Motor neuron (in vitro differentiated cells): ENCODE measurements around the gene FBXL20. TPM values are rescaled to one million over a fixed set of nuclear protein-coding genes. Genes with fewer than 3 reads are reported as not detected.
"Not testable (repeated sequence)": the region's sequence is repeated elsewhere in the genome, so short reads cannot be mapped to it uniquely, and the experiment has no call there.

Source experiments
- ATAC-seq, 8 experiments: fragments of 200-7000 bp; cut with Tn5 transposase; replicated peaks in 6 of 8; 2 replicates each; pipeline ENCODE4 v1.8.0; 2021; ENCODE audit warnings: mild to moderate bottlenecking in 8 of 8, moderate library complexity in 8 of 8
- H3K27ac ChIP-seq, 2 donors: fragments of 250-450 bp; sonication (Bioruptor Pico); 2 replicates each; pipeline ENCODE4 v1.9.0; 2021; ENCODE audit warnings: antibody characterized with exemption in 2 of 2, mild to moderate bottlenecking in 2 of 2, moderate library complexity in 1 of 2
- H3K4me1 ChIP-seq, 2 donors: fragments of 250-450 bp; sonication (Bioruptor Pico); replicated peaks in 1 of 2; 2 replicates each; pipeline ENCODE4 v1.6.1; 2021; ENCODE audit warnings: antibody characterized with exemption in 2 of 2, mild to moderate bottlenecking in 2 of 2, moderate library complexity in 1 of 2
- H3K4me3 ChIP-seq, 5 donors: fragments of 250-450 bp; sonication (Bioruptor Pico); 2 replicates each; pipeline ENCODE4 v1.9.0; 2021; ENCODE audit warnings: antibody characterized with exemption in 5 of 5, mild to moderate bottlenecking in 5 of 5, moderate library complexity in 4 of 5
- WGBS, 10 experiments: fragments of 450-650 bp; shearing (Covaris generic); methylation state at CpG; one replicate each; pipeline ENCODE4 v1.0.0; 2022; 5-methylcytosine and 5-hydroxymethylcytosine counted together
- in situ Hi-C, 9 experiments: fragments of 400-800 bp; cut with MboI; loops; one replicate each; pipeline ENCODE4 v1.15.0; 2021; ENCODE audit warnings: low sequenced_read_pairs in 9 of 9, low pct_unique_long_range_greater_than_20kb in 2 of 9; ENCODE audit not compliant: unreplicated experiment in 9 of 9
- total RNA-seq, 8 experiments: library from RNA; unstranded; fragments of 300-600 nt; gene quantifications; 2 replicates each; pipeline versions ENCODE4 v1.2.3 to v1.2.4, GENCODE V29; 2022

The FBXL20 gene
- total RNA-seq, 8 experiments from 2014 or later = 7.6 to 21.7 (median 14.9) TPM

DNA sequence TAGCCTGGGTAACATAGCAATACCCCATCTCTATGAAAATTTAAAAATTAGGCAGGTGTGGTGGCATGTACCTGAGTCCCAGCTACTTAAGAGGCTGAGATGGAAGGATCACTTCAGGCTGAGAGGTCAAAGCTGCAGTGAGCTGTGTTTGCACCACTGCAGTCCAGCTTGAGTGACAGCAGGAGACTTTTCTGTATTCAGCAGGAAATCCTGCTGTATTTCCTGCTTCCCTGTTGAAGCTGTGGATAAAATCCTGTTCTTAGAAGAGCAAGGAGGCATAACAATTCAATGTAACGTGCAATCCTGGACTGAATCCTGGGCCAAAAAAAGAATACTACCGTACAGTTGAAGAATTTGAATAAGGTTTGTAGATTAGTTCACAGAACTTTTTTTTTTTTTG is 62.2 kb downstream of the FBXL20 start:
- no peak for ATAC-seq
- in situ Hi-C loops = no loop called here
- Histone ChIP-seq H3K4me3 (no peak overlapping the region), H3K4me1 (no peaks in the 10 kb centered on the region), H3K27ac (no peak overlapping the region)
- 46 to 100% (median 90%) methylated on average over 1 to 2 of the region's 2 CpGs; no CpG with 5 or more reads in 3 of the 10 experiments for WGBS, 10 experiments

DNA sequence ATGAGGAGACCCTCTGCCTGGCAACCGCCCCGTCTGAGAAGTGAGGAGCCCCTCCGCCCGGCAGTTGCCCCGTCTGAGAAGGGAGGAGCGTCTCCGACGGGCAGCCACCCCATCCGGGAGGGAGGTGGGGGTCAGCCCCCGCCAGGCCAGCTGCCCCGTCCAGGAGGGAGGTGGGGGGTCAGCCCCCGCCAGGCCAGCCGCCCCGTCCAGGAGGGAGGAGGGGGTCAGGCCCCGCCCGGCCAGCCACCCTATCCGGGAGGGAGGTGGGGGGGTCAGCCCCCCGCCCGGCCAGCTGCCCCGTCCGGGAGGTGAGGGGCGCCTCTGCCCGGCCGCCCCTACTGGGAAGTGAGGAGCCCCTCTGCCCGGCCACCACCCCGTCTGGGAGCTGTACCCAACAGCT is 63.8 kb downstream of the FBXL20 start:
- WGBS, 10 experiments = no CpG with 5 or more reads among the region's 26 CpGs
- ATAC-seq, in situ Hi-C loops: not testable (repeated sequence)

DNA sequence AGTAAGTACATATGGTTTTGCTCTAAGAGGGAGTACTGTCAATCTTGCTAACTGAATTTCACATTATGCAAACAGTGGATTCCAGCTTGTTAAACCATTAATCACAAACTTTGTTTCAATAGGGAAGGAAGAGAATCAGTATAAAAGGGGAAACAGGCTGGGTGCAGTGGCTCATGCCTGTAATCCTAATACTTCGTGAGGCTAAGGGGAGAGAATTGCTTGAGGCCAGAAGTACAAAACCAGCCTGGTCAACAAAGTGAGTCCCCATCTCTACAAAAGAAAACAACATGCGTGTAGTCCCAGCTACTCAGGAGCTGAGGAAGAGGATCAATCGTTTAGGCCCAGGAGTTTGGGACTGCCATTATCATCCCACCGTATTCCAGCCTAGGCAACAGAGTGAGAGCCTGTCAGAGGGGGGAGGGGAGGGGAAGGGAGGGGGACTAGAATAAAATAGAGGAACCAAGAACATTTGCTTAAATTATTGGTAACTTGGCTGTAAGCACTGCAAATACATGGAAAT is 65.7 kb downstream of the FBXL20 start:
- in situ Hi-C loops = no loop called here
- H3K27ac ChIP-seq = no peak overlapping the region
- WGBS, 10 experiments = 53 to 100% (median 77%) methylated on average over 1 to 3 of the region's 4 CpGs; no CpG with 5 or more reads in 2 of the 10 experiments
- H3K4me3 ChIP-seq = no peak overlapping the region
- no peaks in the 10 kb centered on the region for H3K4me1 ChIP-seq
- ATAC-seq = peak in 3 of 8 experiments; percentile 23 to 83 (median 83)

More for the DNA sequence above, 63.8 kb downstream of the FBXL20 start:
- H3K4me3 ChIP-seq, H3K27ac ChIP-seq, H3K4me1 ChIP-seq: not testable (repeated sequence)

DNA sequence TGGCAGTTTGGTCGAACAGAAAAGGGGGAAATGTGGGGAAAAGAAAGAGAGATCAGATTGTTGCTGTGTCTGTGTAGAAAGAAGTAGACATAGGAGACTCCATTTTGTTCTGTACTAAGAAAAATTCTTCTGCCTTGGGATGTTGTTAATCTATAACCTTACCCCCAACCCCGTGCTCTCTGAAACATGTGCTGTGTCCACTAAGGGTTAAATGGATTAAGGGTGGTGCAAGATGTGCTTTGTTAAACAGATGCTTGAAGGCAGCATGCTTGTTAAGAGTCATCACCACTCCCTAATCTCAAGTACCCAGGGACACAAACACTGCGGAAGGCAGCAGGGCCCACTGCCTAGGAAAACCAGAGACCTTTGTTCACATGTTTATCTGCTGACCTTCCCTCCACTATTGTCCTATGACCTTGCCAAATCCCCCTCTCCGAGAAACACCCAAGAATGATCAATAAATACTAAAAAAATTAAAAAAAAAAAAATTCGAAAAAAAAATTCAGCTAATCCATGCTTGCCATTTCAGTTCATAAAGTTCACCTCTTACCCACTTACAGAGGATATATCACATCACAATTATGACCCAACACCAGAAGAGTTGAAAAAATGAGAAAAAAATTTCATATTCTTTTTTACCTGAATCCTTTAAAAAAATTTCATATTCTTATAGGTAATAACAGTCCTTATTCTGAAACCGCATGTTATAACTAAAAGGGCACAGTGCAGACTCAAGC is 67.2 kb downstream of the FBXL20 start:
- H3K4me3 ChIP-seq, H3K4me1 ChIP-seq, H3K27ac ChIP-seq, in situ Hi-C loops: not testable (repeated sequence)
- ATAC-seq = peak in 1 of 8 experiments; percentile 16
- WGBS, 10 experiments = 56 to 100% (median 90%) methylated on average over 1 to 4 of the region's 6 CpGs

DNA sequence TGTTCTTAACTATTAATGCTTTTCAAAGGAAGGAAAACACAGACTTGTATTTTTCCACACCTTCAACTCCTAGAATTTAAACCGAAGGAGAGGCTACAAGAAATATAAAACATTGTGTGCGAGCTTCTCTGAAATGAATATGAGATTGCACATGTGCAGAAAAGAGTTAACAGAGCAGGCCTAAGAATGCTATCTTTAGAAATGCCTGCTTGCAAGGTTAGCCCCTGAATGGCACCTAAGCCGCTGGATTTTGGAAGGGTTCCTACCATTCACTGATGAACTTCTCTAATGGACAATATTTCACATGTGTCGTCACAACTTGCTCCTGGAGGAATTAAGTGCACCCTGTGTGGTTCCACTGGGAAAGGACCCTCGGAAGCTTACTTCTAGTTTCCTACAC is 69.3 kb downstream of the FBXL20 start:
- no peaks in the 10 kb centered on the region for H3K4me1 ChIP-seq
- ATAC-seq = no peak
- no peak overlapping the region for H3K4me3 ChIP-seq
- 77 to 100% (median 94%) methylated on average over 1 to 5 of the region's 5 CpGs; no CpG with 5 or more reads in 1 of the 10 experiments for WGBS, 10 experiments
- H3K27ac ChIP-seq = no peak overlapping the region
- in situ Hi-C loops = no loop called here

DNA sequence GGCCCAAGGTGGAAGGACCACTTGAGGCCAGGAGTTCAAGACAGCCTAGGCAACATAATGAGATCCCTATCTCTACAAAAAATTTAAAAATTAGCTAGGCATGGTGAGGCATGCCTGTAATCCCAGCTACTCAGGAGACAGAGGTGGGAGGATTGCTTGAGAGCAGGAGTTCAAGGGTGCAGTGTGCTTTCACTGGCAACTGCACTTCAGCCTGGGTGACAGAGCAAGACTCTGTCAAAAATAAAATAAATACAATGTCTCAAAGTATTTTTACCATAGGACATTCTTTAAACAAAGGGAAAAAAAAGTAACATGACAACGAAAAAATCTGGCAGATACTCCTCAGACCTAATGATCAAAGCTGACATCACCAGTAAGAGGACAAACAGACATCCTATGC is 72.6 kb downstream of the FBXL20 start:
- 57 to 100% (median 83%) methylated on average over 1 of the region's 1 CpG for WGBS, 10 experiments
- in situ Hi-C loops = no loop called here
- no peak for ATAC-seq
- no peaks in the 10 kb centered on the region for H3K4me1 ChIP-seq
- no peak overlapping the region for H3K4me3 ChIP-seq
- no peak overlapping the region for H3K27ac ChIP-seq

DNA sequence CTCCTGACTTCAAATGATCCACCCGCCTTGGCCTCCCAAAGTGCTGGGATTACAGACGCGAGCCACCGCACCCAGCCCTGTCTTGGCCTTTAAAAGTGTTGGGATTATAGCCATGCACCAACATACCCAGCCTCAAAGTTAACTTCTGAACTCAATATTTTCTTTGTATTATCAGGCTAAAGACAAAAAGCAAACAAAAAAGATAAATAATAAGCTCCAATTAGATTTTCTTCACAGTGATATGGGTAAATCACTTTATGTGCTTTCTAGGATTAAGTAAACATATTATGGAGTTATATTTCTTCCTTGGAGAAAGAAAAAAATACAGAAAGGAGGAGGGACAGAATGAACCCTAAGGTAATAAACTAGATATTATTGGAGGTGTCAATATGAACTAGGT is 74.3 kb downstream of the FBXL20 start:
- in situ Hi-C loops = no loop called here
- Histone ChIP-seq H3K27ac (no peak overlapping the region), H3K4me3 (no peak overlapping the region), H3K4me1 (no peaks in the 10 kb centered on the region)
- ATAC-seq = no peak
- 48 to 98% (median 91%) methylated on average over 1 to 4 of the region's 4 CpGs; no CpG with 5 or more reads in 2 of the 10 experiments for WGBS, 10 experiments

DNA sequence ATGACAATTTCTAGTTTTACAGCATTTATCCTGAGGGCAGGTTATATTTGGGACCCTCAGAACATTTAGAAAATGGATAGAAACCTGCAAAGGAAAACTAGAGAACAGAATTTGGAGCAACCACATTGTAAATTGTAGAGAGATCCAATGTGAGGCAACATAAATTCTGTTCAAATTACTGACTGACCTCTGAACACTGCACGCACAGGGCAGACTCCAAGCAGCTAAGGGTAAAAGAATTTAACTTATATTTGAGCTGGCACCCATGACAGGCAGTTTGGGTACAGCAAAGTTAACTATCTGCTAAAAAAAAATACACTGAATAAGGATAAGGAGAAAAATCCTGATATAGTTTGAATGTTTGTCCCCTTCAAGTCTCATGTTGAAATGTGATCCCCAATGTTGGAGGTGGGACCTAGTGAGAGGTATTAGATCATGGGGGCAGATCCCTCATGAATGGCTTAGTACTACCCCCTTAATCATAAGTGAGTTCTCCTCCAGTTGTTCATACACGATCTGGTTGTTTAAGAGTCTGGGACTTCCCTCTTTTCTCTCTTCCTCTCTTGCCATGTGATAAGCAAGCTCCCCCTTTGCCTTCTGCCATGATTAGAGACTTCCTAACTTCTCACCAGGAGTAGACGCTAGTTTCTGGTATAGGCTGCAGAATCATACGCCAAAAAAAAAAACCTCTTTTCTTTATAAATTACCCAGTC is 75.7 kb downstream of the FBXL20 start:
- 68 to 94% (median 91%) methylated on average over 2 to 4 of the region's 4 CpGs; no CpG with 5 or more reads in 3 of the 10 experiments for WGBS, 10 experiments
- Histone ChIP-seq H3K27ac (no peak overlapping the region), H3K4me3 (no peak overlapping the region), H3K4me1 (no peaks in the 10 kb centered on the region)
- in situ Hi-C loops = no loop called here
- ATAC-seq = no peak

DNA sequence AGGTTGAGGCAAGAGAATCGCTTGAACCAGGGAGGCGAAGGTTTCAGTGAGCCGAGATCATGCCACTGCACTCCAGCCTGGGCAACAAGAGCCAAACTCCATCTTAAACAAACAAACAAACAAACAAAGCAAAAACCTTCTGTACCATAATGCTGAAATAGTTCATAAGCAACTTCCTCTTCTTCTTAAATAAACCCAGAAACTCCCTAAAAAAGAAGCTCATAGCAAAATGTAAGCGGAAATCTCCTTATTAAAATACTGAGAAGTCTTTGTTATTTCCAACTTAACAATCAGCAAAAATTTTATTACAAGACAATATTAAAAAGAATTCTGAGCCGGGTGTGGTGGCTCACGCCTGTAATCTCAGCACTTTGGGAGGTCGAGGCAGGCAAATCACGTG is 82.8 kb downstream of the FBXL20 start:
- Histone ChIP-seq H3K27ac (no peak overlapping the region), H3K4me3 (no peak overlapping the region), H3K4me1 (no peaks in the 10 kb centered on the region)
- 89 to 100% (median 95%) methylated on average over 1 to 8 of the region's 8 CpGs; no CpG with 5 or more reads in 1 of the 10 experiments for WGBS, 10 experiments
- no peak for ATAC-seq
- in situ Hi-C loops = no loop called here

DNA sequence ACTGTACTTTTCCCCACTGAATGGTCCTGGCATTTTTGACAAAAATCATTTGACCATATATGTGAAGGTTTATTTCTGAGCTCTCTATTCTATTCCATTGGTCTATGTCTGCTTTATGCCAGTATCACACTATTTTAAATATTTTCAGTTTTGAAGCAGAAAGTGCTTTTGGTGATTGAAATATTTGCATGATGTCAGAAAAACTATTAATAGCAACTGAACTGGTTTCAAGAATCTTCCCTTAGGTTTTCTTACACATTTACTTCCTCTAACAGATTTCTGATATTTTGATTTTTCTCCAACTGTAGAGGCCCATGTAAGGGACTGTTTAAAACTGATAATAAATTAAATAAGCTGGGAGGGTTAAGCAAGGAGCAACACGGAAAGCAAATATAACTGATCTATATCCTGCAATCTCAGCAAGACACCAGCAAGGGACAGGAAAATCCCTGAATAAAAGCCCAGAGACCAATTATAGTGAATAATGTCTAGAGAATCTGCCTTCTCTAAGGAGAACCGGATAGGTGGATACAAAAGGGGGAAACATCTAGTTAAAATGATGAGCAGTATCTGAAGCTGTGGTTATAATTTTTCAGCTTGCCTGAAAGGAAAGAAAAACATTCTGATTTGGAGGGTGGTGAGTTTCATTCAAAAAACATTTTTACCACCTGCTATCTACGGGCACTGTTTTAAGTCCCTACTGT is 94.8 kb downstream of the FBXL20 start:
- 21 to 90% (median 83%) methylated on average over 1 to 3 of the region's 3 CpGs; no CpG with 5 or more reads in 1 of the 10 experiments for WGBS, 10 experiments
- Histone ChIP-seq H3K4me1 (no peaks in the 10 kb centered on the region), H3K27ac (no peak overlapping the region), H3K4me3 (no peak overlapping the region)
- in situ Hi-C loops = no loop called here
- peak in 1 of 8 experiments; percentile 25 for ATAC-seq

DNA sequence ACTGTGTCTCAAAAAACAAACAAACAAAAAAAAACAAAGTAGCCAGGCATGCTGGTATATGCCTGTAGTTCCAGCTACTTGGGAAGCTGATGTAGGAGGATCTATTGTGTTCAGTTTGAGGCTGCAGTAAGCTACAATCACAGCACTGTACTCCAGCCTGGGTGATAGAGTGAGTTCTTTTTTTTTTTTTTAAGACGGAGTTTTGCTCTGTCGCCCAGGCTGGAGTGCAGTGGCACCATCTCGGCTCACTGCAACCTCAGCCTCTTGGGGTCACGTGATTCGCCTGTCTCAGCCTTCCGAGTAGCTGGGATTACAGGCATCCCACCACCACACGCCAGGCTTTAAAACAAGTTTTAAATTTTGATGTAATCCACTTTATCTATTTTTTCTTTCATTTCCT is 95.4 kb downstream of the FBXL20 start:
- WGBS, 10 experiments = 72 to 95% (median 81%) methylated on average over 3 to 6 of the region's 7 CpGs; no CpG with 5 or more reads in 2 of the 10 experiments
- Histone ChIP-seq H3K4me1 (no peaks in the 10 kb centered on the region), H3K27ac (no peak overlapping the region), H3K4me3 (no peak overlapping the region)
- peak in 5 of 8 experiments; percentile 52 to 90 (median 54) for ATAC-seq
- in situ Hi-C loops = no loop called here

DNA sequence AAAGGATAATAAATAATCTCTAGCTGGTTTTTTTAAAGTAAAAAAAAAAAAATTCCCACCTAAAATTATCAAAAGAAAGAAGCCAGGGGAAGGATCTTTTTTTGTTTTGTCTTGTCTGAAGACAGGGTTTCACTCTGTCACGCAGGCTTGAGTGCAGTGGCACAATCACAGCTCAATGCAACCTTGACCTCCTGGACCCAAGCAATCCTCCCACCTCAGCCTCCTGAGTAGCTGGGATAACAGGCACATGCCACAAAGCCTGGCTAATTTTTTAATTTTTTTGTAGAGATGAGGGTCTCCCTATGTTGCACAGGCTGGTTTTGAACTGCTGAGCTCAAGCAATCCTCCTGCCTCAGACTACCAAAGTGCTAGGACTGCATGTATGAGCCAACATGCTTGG is 97.2 kb downstream of the FBXL20 start:
- Histone ChIP-seq H3K4me3 (no peak overlapping the region), H3K27ac (no peak overlapping the region), H3K4me1 (no peaks in the 10 kb centered on the region)
- ATAC-seq = no peak
- 86 to 100% (median 100%) methylated on average over 1 of the region's 1 CpG; no CpG with 5 or more reads in 6 of the 10 experiments for WGBS, 10 experiments
- in situ Hi-C loops = no loop called here

DNA sequence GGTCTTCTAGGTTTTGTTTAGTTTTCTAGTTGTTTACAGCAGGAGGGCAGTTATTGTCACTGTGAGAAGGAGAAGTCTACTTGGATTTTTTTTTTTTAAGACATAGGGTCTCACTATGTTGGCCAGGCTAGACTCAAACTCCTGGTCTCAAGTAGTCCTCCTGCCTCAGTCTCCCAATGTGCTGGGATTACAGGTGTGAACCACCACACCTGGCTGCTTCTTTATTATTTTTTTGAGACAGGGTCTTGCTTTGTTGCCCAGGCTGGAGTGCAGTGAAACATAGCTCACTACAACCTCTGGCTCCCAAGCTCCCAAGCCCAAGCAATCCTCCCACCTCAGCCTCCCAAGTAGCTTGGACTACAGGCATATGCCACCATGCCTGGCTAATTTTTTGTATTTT is 107.4 kb downstream of the FBXL20 start:
- Histone ChIP-seq H3K4me3 (no peak overlapping the region), H3K27ac (no peak overlapping the region), H3K4me1 (no peaks in the 10 kb centered on the region)
- in situ Hi-C loops = no loop called here
- no peak for ATAC-seq
